ENCODE measurements around the gene PRPF6. TPM values are rescaled to one million over a fixed set of nuclear protein-coding genes. Genes with fewer than 3 reads are reported as not detected.

Gene PRPF6
- total and polyA plus RNA-seq, 4 donors: 44.9 to 92.4 (median 75.2) TPM

- no peaks in the 10 kb centered on the region for H3K9me3 ChIP-seq (ENCODE audit: control insufficient read depth, insufficient read depth, low read length)
- 91% methylated on average over 35 of the region's 39 CpGs for WGBS (ENCODE audit: insufficient coverage)
- H3K27me3 ChIP-seq (ENCODE audit: control insufficient read depth, insufficient read depth, low read length): no peaks in the 10 kb centered on the region
- H3K4me3 ChIP-seq (ENCODE audit: low read depth, low read length): no peak overlapping the region
- H3K4me1 ChIP-seq (ENCODE audit: control insufficient read depth, insufficient read depth, low read length): peaks cover 57% of the 10 kb centered on the region
- no peak for DNase-seq (ENCODE audit: low read depth in 4 of 6, low spot score in 6 of 6)
- H3K36me3 ChIP-seq (ENCODE audit: control insufficient read depth, insufficient read depth, low read length): peaks cover 77% of the 10 kb centered on the region
- H3K27ac ChIP-seq (ENCODE audit: low read depth, low read length): no peak overlapping the region
These were observed 34.7 kb upstream of the PRPF6 start for GRCh38 chr20:63945921-63946920.

- Histone ChIP-seq H3K27ac (ENCODE audit: low read depth, low read length) (peak overlapping the region; percentile 27), H3K36me3 (ENCODE audit: control insufficient read depth, insufficient read depth, low read length) (peaks cover 80% of the 10 kb centered on the region), H3K9me3 (ENCODE audit: control insufficient read depth, insufficient read depth, low read length) (no peaks in the 10 kb centered on the region), H3K4me3 (ENCODE audit: low read depth, low read length) (no peak overlapping the region), H3K4me1 (ENCODE audit: control insufficient read depth, insufficient read depth, low read length) (peaks cover 65% of the 10 kb centered on the region), H3K27me3 (ENCODE audit: control insufficient read depth, insufficient read depth, low read length) (no peaks in the 10 kb centered on the region)
- WGBS (ENCODE audit: insufficient coverage): 74% methylated on average over 13 of the region's 15 CpGs
- no peak for DNase-seq (ENCODE audit: low read depth in 4 of 6, low spot score in 6 of 6)
These were observed 33.8 kb upstream of the PRPF6 start for GRCh38 chr20:63946986-63947637.

- no peaks in the 10 kb centered on the region for H3K9me3 ChIP-seq (ENCODE audit: control insufficient read depth, insufficient read depth, low read length)
- H3K4me1 ChIP-seq (ENCODE audit: control insufficient read depth, insufficient read depth, low read length): peaks cover 69% of the 10 kb centered on the region
- 29% methylated on average over 27 of the region's 27 CpGs for WGBS (ENCODE audit: insufficient coverage)
- peak in 2 of 6 donors; percentile 48 to 50 for DNase-seq (ENCODE audit: low read depth in 4 of 6, low spot score in 6 of 6)
- H3K27me3 ChIP-seq (ENCODE audit: control insufficient read depth, insufficient read depth, low read length): no peaks in the 10 kb centered on the region
- H3K27ac ChIP-seq (ENCODE audit: low read depth, low read length): peak overlapping the region; percentile 92
- peaks cover 80% of the 10 kb centered on the region for H3K36me3 ChIP-seq (ENCODE audit: control insufficient read depth, insufficient read depth, low read length)
- no peak overlapping the region for H3K4me3 ChIP-seq (ENCODE audit: low read depth, low read length)
These were observed 33.1 kb upstream of the PRPF6 start for GRCh38 chr20:63947638-63948456.

- no peak for DNase-seq (ENCODE audit: low read depth in 4 of 6, low spot score in 6 of 6)
- Histone ChIP-seq H3K27me3 (ENCODE audit: control insufficient read depth, insufficient read depth, low read length) (no peaks in the 10 kb centered on the region), H3K9me3 (ENCODE audit: control insufficient read depth, insufficient read depth, low read length) (no peaks in the 10 kb centered on the region), H3K4me3 (ENCODE audit: low read depth, low read length) (no peak overlapping the region), H3K27ac (ENCODE audit: low read depth, low read length) (peak overlapping the region; percentile 92), H3K4me1 (ENCODE audit: control insufficient read depth, insufficient read depth, low read length) (peaks cover 81% of the 10 kb centered on the region), H3K36me3 (ENCODE audit: control insufficient read depth, insufficient read depth, low read length) (peaks cover 66% of the 10 kb centered on the region)
- WGBS (ENCODE audit: insufficient coverage): 86% methylated on average over 20 of the region's 20 CpGs
These were observed 30.1 kb upstream of the PRPF6 start for GRCh38 chr20:63950701-63951397.

- DNase-seq (ENCODE audit: low read depth in 4 of 6, low spot score in 6 of 6): no peak
- Histone ChIP-seq H3K27me3 (ENCODE audit: control insufficient read depth, insufficient read depth, low read length) (no peaks in the 10 kb centered on the region), H3K4me3 (ENCODE audit: low read depth, low read length) (no peak overlapping the region), H3K9me3 (ENCODE audit: control insufficient read depth, insufficient read depth, low read length) (no peaks in the 10 kb centered on the region), H3K4me1 (ENCODE audit: control insufficient read depth, insufficient read depth, low read length) (peaks cover 80% of the 10 kb centered on the region), H3K36me3 (ENCODE audit: control insufficient read depth, insufficient read depth, low read length) (peaks cover 58% of the 10 kb centered on the region), H3K27ac (ENCODE audit: low read depth, low read length) (no peak overlapping the region)
- 89% methylated on average over 16 of the region's 17 CpGs for WGBS (ENCODE audit: insufficient coverage)
These were observed 29.3 kb upstream of the PRPF6 start for GRCh38 chr20:63951398-63952209.

- WGBS (ENCODE audit: insufficient coverage): 92% methylated on average over 15 of the region's 15 CpGs
- no peak overlapping the region for H3K4me3 ChIP-seq (ENCODE audit: low read depth, low read length)
- no peak for DNase-seq (ENCODE audit: low read depth in 4 of 6, low spot score in 6 of 6)
- H3K9me3 ChIP-seq (ENCODE audit: control insufficient read depth, insufficient read depth, low read length): no peaks in the 10 kb centered on the region
- peaks cover 81% of the 10 kb centered on the region for H3K4me1 ChIP-seq (ENCODE audit: control insufficient read depth, insufficient read depth, low read length)
- H3K27ac ChIP-seq (ENCODE audit: low read depth, low read length): no peak overlapping the region
- peaks cover 59% of the 10 kb centered on the region for H3K36me3 ChIP-seq (ENCODE audit: control insufficient read depth, insufficient read depth, low read length)
- no peaks in the 10 kb centered on the region for H3K27me3 ChIP-seq (ENCODE audit: control insufficient read depth, insufficient read depth, low read length)
These were observed 28.8 kb upstream of the PRPF6 start for GRCh38 chr20:63952210-63952535.

- no peaks in the 10 kb centered on the region for H3K9me3 ChIP-seq (ENCODE audit: control insufficient read depth, insufficient read depth, low read length)
- 92% methylated on average over 5 of the region's 14 CpGs for WGBS (ENCODE audit: insufficient coverage)
- peaks cover 81% of the 10 kb centered on the region for H3K4me1 ChIP-seq (ENCODE audit: control insufficient read depth, insufficient read depth, low read length)
- no peak overlapping the region for H3K4me3 ChIP-seq (ENCODE audit: low read depth, low read length)
- H3K36me3 ChIP-seq (ENCODE audit: control insufficient read depth, insufficient read depth, low read length): peaks cover 59% of the 10 kb centered on the region
- H3K27me3 ChIP-seq (ENCODE audit: control insufficient read depth, insufficient read depth, low read length): no peaks in the 10 kb centered on the region
- DNase-seq (ENCODE audit: low read depth in 4 of 6, low spot score in 6 of 6): no peak
- no peak overlapping the region for H3K27ac ChIP-seq (ENCODE audit: low read depth, low read length)
These were observed 28.2 kb upstream of the PRPF6 start for GRCh38 chr20:63952769-63953168.

GRCh38 chr20:63953764-63954429 lies 27.0 kb upstream of the PRPF6 start:
- Histone ChIP-seq H3K27ac (ENCODE audit: low read depth, low read length) (no peak overlapping the region), H3K4me1 (ENCODE audit: control insufficient read depth, insufficient read depth, low read length) (peaks cover 74% of the 10 kb centered on the region), H3K36me3 (ENCODE audit: control insufficient read depth, insufficient read depth, low read length) (peaks cover 68% of the 10 kb centered on the region), H3K4me3 (ENCODE audit: low read depth, low read length) (no peak overlapping the region), H3K27me3 (ENCODE audit: control insufficient read depth, insufficient read depth, low read length) (no peaks in the 10 kb centered on the region), H3K9me3 (ENCODE audit: control insufficient read depth, insufficient read depth, low read length) (no peaks in the 10 kb centered on the region)
- no peak for DNase-seq (ENCODE audit: low read depth in 4 of 6, low spot score in 6 of 6)
- 78% methylated on average over 13 of the region's 13 CpGs for WGBS (ENCODE audit: insufficient coverage)

All from spinal cord (tissue), 10 donors.